ENCODE results near the gene KDM2A. TPM values are rescaled to one million over a fixed set of nuclear protein-coding genes. Genes with fewer than 3 reads are reported as not detected.
"Not testable (repeated sequence)": the region's sequence is repeated elsewhere in the genome, so short reads cannot be mapped to it uniquely, and the experiment has no call there.

KDM2A gene
- total and polyA plus RNA-seq, 2 donors (not counting 1 experiment from before 2014, with no cell fraction given), result 132 to 229 TPM

DNA sequence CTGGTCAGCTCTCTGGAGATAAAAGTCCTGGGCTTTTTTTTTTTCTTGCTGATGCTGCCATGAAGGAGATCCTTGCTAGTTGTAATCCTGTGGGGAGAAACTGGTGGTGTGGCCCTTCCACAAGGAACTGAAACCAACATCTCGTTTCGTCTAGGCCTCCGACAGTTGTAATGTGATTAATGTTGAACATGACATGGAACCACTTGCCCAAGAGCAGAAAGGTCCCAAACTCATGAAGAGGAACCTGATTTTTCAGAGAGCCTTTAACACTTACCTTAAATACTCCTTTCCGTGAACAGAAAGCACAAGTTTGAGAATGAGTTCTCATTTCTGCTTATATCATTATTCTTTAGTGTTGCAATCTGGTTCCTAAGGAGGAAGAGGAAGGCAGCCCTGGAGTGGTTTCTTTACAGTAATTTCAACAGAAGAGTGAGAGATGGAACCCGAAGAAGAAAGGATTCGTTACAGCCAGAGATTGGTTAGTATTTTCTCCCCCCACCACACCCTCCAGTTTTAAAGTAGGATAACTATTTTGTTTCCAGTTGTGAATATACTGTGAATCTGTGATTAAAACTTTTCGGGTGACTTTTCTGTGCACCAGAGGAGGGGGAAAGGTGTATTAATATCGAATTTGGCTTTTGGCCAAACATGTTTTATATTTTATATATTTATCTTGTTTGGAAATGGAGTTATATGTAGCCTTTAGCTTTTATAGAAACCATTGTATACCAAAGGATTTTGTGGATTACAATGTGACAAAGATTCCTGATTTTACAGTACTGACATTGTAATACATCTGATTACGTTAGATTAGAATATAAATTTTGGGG lies 2.0 kb downstream of the KDM2A start:
- no CpG with 5 or more reads among the region's 9 CpGs for WGBS (ENCODE audit: insufficient coverage)
- Mint-ChIP-seq H3K27ac (peak overlapping the region; percentile 89), H3K4me3 (peak overlapping the region; percentile 95), H3K4me1 (peaks cover 29% of the 10 kb centered on the region), H3K27me3 (no peaks in the 10 kb centered on the region), H3K9me3 (ENCODE audit: insufficient read depth) (no peaks in the 10 kb centered on the region)
- Histone ChIP-seq H3K4me2 (replicated peaks; ENCODE audit: low read depth, low read length, poor library complexity, severe bottlenecking) (peak overlapping the region; percentile 77), H3K4me1 (ENCODE audit: control insufficient read depth in 2 of 2, insufficient read depth in 2 of 2, low read length in 2 of 2) (peaks cover 13 to 29% of the 10 kb centered on the region in 2 donors), H3K9ac (ENCODE audit: low read length) (peak overlapping the region; percentile 71), H4K20me1 (ENCODE audit: control insufficient read depth, insufficient read depth, low read length, poor library complexity, severe bottlenecking) (peaks cover 15% of the 10 kb centered on the region), H2AFZ (ENCODE audit: insufficient read depth, low read depth, low read length, poor library complexity, severe bottlenecking) (peak overlapping the region; percentile 26), H3K27me3 (replicated peaks in 1 of 4; ENCODE audit: control extremely low read depth in 1 of 4, control insufficient read depth in 3 of 4, insufficient read depth in 4 of 4, low read length in 3 of 4) (no peaks in the 10 kb centered on the region), H3K27ac (ENCODE audit: low read length in 2 of 2) (peak overlapping the region; percentile 42 to 72), H3K9me3 (ENCODE audit: control extremely low read depth in 1 of 3, control insufficient read depth in 2 of 3, insufficient read depth in 1 of 3, low read length in 2 of 3) (no peaks in the 10 kb centered on the region), H3K36me3 (replicated peaks in 1 of 2; ENCODE audit: control extremely low read depth in 1 of 2, control insufficient read depth in 1 of 2, extremely low read depth in 1 of 2, insufficient read depth in 2 of 2, low read length in 1 of 2) (peaks cover 1 to 15% of the 10 kb centered on the region in 2 experiments), H3K4me3 (ENCODE audit: control extremely low read depth in 1 of 5, extremely low read depth in 1 of 5, insufficient read depth in 1 of 5, low read depth in 2 of 5, low read length in 4 of 5) (peak overlapping the region; percentile 67 to 96 (median 88)), H3K79me2 (ENCODE audit: control insufficient read depth, insufficient read depth, low read length) (peaks cover 58% of the 10 kb centered on the region)
- CTCF ChIA-PET, result interaction anchor here (0.8 to 1.2 kb wide), 2 partner anchors 48 to 232 kb away, joined by 3 read pairs; partner anchors contain the start of gene POLD4
- no peak for ATAC-seq (ENCODE audit: low read depth)
- intact Hi-C loops (cut with micrococcal nuclease), result loop anchor here (2.0 kb wide), 1 partner anchor 162 kb away; the partner anchor contains the start of gene PC
- TF ChIP-seq, protein P1, sequence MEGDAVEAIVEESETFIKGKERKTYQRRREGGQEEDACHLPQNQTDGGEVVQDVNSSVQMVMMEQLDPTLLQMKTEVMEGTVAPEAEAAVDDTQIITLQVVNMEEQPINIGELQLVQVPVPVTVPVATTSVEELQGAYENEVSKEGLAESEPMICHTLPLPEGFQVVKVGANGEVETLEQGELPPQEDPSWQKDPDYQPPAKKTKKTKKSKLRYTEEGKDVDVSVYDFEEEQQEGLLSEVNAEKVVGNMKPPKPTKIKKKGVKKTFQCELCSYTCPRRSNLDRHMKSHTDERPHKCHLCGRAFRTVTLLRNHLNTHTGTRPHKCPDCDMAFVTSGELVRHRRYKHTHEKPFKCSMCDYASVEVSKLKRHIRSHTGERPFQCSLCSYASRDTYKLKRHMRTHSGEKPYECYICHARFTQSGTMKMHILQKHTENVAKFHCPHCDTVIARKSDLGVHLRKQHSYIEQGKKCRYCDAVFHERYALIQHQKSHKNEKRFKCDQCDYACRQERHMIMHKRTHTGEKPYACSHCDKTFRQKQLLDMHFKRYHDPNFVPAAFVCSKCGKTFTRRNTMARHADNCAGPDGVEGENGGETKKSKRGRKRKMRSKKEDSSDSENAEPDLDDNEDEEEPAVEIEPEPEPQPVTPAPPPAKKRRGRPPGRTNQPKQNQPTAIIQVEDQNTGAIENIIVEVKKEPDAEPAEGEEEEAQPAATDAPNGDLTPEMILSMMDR (IDR thresholded peaks at IDR 0.05), result no peak
- POLR2A ChIA-PET, result no interaction called here
- DNase-seq, result peak; percentile 78

DNA sequence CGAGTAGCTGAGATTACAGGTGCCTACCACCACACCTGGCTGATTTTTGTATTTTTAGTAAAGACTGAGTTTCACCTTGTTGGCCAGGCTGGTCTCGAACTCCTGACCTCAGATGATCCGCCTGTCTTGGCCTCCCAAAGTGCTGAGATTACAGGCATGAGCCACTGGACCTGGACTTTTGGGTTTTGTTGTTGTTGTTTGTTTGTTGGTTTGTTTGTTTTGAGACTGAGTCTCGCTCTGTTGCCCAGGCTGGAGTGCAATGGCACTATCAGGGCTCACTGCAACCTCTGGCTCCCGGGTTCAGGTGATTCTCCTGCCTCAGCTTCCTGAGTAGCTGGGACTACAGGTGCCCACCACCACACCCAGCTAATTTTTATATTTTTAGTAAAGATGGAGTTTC lies 4.7 kb downstream of the KDM2A start:
- peaks cover 35% of the 10 kb centered on the region for H3K4me1 Mint-ChIP-seq
- H2AFZ ChIP-seq (ENCODE audit: insufficient read depth, low read depth, low read length, poor library complexity, severe bottlenecking); H3K4me2 ChIP-seq (replicated peaks; ENCODE audit: low read depth, low read length, poor library complexity, severe bottlenecking); H3K27me3 ChIP-seq (replicated peaks in 1 of 4; ENCODE audit: control extremely low read depth in 1 of 4, control insufficient read depth in 3 of 4, insufficient read depth in 4 of 4, low read length in 3 of 4); ATAC-seq (ENCODE audit: low read depth); H3K9me3 Mint-ChIP-seq (ENCODE audit: insufficient read depth); CTCF ChIA-PET; H3K27ac Mint-ChIP-seq; H3K9me3 ChIP-seq (ENCODE audit: control extremely low read depth in 1 of 3, control insufficient read depth in 2 of 3, insufficient read depth in 1 of 3, low read length in 2 of 3); H3K4me3 Mint-ChIP-seq; H3K27me3 Mint-ChIP-seq; intact Hi-C loops (cut with micrococcal nuclease); DNase-seq; H3K4me3 ChIP-seq (ENCODE audit: control extremely low read depth in 1 of 5, extremely low read depth in 1 of 5, insufficient read depth in 1 of 5, low read depth in 2 of 5, low read length in 4 of 5); H3K9ac ChIP-seq (ENCODE audit: low read length): not testable (repeated sequence)
- 100% methylated on average over 2 of the region's 5 CpGs for WGBS (ENCODE audit: insufficient coverage)
- peaks cover 84% of the 10 kb centered on the region for H3K79me2 ChIP-seq (ENCODE audit: control insufficient read depth, insufficient read depth, low read length)
- H4K20me1 ChIP-seq (ENCODE audit: control insufficient read depth, insufficient read depth, low read length, poor library complexity, severe bottlenecking), result peaks cover 37% of the 10 kb centered on the region
- peak overlapping the region in 1 of 2 donors; percentile 51 for H3K27ac ChIP-seq (ENCODE audit: low read length in 2 of 2)
- POLR2A ChIA-PET, result interaction anchor here (0.7 kb wide), 2 partner anchors 130 to 250 kb away, joined by 3 read pairs; no protein-coding TSS in a partner anchor
- H3K36me3 ChIP-seq (replicated peaks in 1 of 2; ENCODE audit: control extremely low read depth in 1 of 2, control insufficient read depth in 1 of 2, extremely low read depth in 1 of 2, insufficient read depth in 2 of 2, low read length in 1 of 2), result peaks cover 3 to 29% of the 10 kb centered on the region in 2 experiments
- H3K4me1 ChIP-seq (ENCODE audit: control insufficient read depth in 2 of 2, insufficient read depth in 2 of 2, low read length in 2 of 2), result peaks cover 13 to 25% of the 10 kb centered on the region in 2 donors

DNA sequence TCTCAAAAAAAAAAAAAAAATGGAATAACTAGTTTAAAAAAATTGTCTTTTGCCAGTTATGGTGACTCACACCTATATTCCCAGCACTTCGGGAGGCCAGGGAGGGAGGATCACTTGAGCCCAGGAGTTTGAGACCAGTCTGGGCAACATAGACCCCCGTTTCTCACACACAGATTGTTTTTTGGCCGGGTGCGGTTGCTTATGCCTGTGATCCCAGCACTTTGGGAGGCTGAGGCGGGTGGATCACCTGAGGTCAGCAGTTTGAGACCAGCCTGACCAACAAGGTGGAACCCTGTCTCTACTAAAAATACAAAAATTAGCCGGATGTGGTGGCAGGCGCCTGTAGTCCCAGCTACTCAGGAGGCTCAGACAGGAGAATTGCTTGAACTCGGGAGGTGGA lies 7.2 kb downstream of the KDM2A start:
- H3K27ac ChIP-seq (ENCODE audit: low read length in 2 of 2); H3K4me2 ChIP-seq (replicated peaks; ENCODE audit: low read depth, low read length, poor library complexity, severe bottlenecking); DNase-seq; ATAC-seq (ENCODE audit: low read depth); H3K27ac Mint-ChIP-seq; POLR2A ChIA-PET; H3K9me3 ChIP-seq (ENCODE audit: control extremely low read depth in 1 of 3, control insufficient read depth in 2 of 3, insufficient read depth in 1 of 3, low read length in 2 of 3); H3K9ac ChIP-seq (ENCODE audit: low read length); H3K4me3 ChIP-seq (ENCODE audit: control extremely low read depth in 1 of 5, extremely low read depth in 1 of 5, insufficient read depth in 1 of 5, low read depth in 2 of 5, low read length in 4 of 5); H3K27me3 Mint-ChIP-seq; H2AFZ ChIP-seq (ENCODE audit: insufficient read depth, low read depth, low read length, poor library complexity, severe bottlenecking); intact Hi-C loops (cut with micrococcal nuclease); H3K4me3 Mint-ChIP-seq; H3K9me3 Mint-ChIP-seq (ENCODE audit: insufficient read depth); H3K27me3 ChIP-seq (replicated peaks in 1 of 4; ENCODE audit: control extremely low read depth in 1 of 4, control insufficient read depth in 3 of 4, insufficient read depth in 4 of 4, low read length in 3 of 4): not testable (repeated sequence)
- Histone ChIP-seq H3K36me3 (replicated peaks in 1 of 2; ENCODE audit: control extremely low read depth in 1 of 2, control insufficient read depth in 1 of 2, extremely low read depth in 1 of 2, insufficient read depth in 2 of 2, low read length in 1 of 2) (peaks cover 3 to 45% of the 10 kb centered on the region in 2 experiments), H3K79me2 (ENCODE audit: control insufficient read depth, insufficient read depth, low read length) (peaks cover 95% of the 10 kb centered on the region), H4K20me1 (ENCODE audit: control insufficient read depth, insufficient read depth, low read length, poor library complexity, severe bottlenecking) (peaks cover 56% of the 10 kb centered on the region), H3K4me1 (ENCODE audit: control insufficient read depth in 2 of 2, insufficient read depth in 2 of 2, low read length in 2 of 2) (peaks cover 9 to 16% of the 10 kb centered on the region in 2 donors)
- peaks cover 29% of the 10 kb centered on the region for H3K4me1 Mint-ChIP-seq
- CTCF ChIA-PET, result interaction anchor here (0.7 kb wide), 1 partner anchor 46 kb away, joined by 3 read pairs; no protein-coding TSS in a partner anchor
- 98% methylated on average over 5 of the region's 8 CpGs for WGBS (ENCODE audit: insufficient coverage)

Data from B cell (primary cell).